Measurements from ENCODE around the gene KDM4C.

Gene KDM4C

GRCh38 chr9:6909181-6909580 is 151.4 kb downstream of the KDM4C start:
- DNase-seq = no peak

GRCh38 chr9:6910032-6910431 is 152.3 kb downstream of the KDM4C start:
- peak; percentile 14 for DNase-seq

GRCh38 chr9:6910497-6910896 is 152.7 kb downstream of the KDM4C start:
- DNase-seq = no peak

GRCh38 chr9:6911901-6912638 is 154.3 kb downstream of the KDM4C start:
- DNase-seq = no peak

- no peak for DNase-seq
Measured at GRCh38 chr9:6915635-6916034, 157.9 kb downstream of the KDM4C start.

- DNase-seq = no peak
Measured at GRCh38 chr9:6917162-6917561, 159.4 kb downstream of the KDM4C start.

- DNase-seq = no peak
Measured at GRCh38 chr9:6920041-6920440, 162.3 kb downstream of the KDM4C start.

GRCh38 chr9:6921315-6921714 is 163.5 kb downstream of the KDM4C start:
- no peak for DNase-seq

- DNase-seq = no peak
Measured at GRCh38 chr9:6922124-6922676, 164.4 kb downstream of the KDM4C start.

GRCh38 chr9:6922680-6923079 is 164.9 kb downstream of the KDM4C start:
- no peak for DNase-seq

- no peak for DNase-seq
Measured at GRCh38 chr9:6923086-6923485, 165.3 kb downstream of the KDM4C start.

GRCh38 chr9:6924149-6924548 is 166.4 kb downstream of the KDM4C start:
- DNase-seq = no peak

- no peak for DNase-seq
Measured at GRCh38 chr9:6924988-6925563, 167.3 kb downstream of the KDM4C start.

- no peak for DNase-seq
Measured at GRCh38 chr9:6925836-6926235, 168.1 kb downstream of the KDM4C start.

- no peak for DNase-seq
Measured at GRCh38 chr9:6926436-6926835, 168.7 kb downstream of the KDM4C start.

GRCh38 chr9:6927838-6928237 is 170.1 kb downstream of the KDM4C start:
- no peak for DNase-seq

- no peak for DNase-seq
Measured at GRCh38 chr9:6928863-6929262, 171.1 kb downstream of the KDM4C start.

- DNase-seq = no peak
Measured at GRCh38 chr9:6929441-6930215, 171.9 kb downstream of the KDM4C start.

GRCh38 chr9:6930827-6931226 is 173.1 kb downstream of the KDM4C start:
- DNase-seq = no peak

GRCh38 chr9:6931913-6932312 is 174.1 kb downstream of the KDM4C start:
- DNase-seq = peak; percentile 87

GRCh38 chr9:6936103-6936502 is 178.3 kb downstream of the KDM4C start:
- no peak for DNase-seq

- DNase-seq = no peak
Measured at GRCh38 chr9:6937209-6937608, 179.4 kb downstream of the KDM4C start.

GRCh38 chr9:6938447-6938846 is 180.7 kb downstream of the KDM4C start:
- peak; percentile 76 for DNase-seq

GRCh38 chr9:6938873-6939272 is 181.1 kb downstream of the KDM4C start:
- no peak for DNase-seq

Data from kidney glomerular epithelial cell (primary cell).